ENCODE measurements around the gene SLC9A9.

The SLC9A9 gene

GRCh38 chr3:143650120-143650519 is 198.1 kb downstream of the SLC9A9 start:
- WGBS (ENCODE audit: extremely low coverage, insufficient coverage, low lambda C conversion rate) = no CpG with 5 or more reads among the region's 2 CpGs
- H2BK15ac ChIP-seq (replicated peaks; ENCODE audit: low read depth) = no peak overlapping the region
- H3K4me3 ChIP-seq (ENCODE audit: low read length) = no peak overlapping the region

GRCh38 chr3:143648708-143649107 is 199.6 kb downstream of the SLC9A9 start:
- no peaks in the 10 kb centered on the region for H3K36me3 ChIP-seq (ENCODE audit: control insufficient read depth, insufficient read depth, low read length)
- no peak overlapping the region for H3K27ac ChIP-seq (ENCODE audit: low read depth, low read length)
- no peaks in the 10 kb centered on the region for H3K27me3 ChIP-seq (ENCODE audit: insufficient read depth, low read length, poor library complexity)
- no peak overlapping the region for H2BK15ac ChIP-seq (replicated peaks; ENCODE audit: low read depth)
- no peaks in the 10 kb centered on the region for H3K79me2 ChIP-seq (ENCODE audit: control insufficient read depth, insufficient read depth, low read length)
- H3K4me1 ChIP-seq (ENCODE audit: control insufficient read depth, low read depth, low read length) = no peaks in the 10 kb centered on the region
- no peak overlapping the region for H3K23ac ChIP-seq (ENCODE audit: low read length)
- DNase-seq = peak; percentile 56
- no peak overlapping the region for H3K18ac ChIP-seq (ENCODE audit: low read length)
- no peak overlapping the region for H4K8ac ChIP-seq (ENCODE audit: low read depth, low read length)
- H3K56ac ChIP-seq (ENCODE audit: low read length) = no peak overlapping the region
- H3K79me1 ChIP-seq (ENCODE audit: low read length) = no peaks in the 10 kb centered on the region
- no peak overlapping the region for H2BK120ac ChIP-seq (ENCODE audit: low read depth, low read length)
- no peak overlapping the region for H3K4ac ChIP-seq (ENCODE audit: low read depth, low read length)
- no peak overlapping the region for H4K5ac ChIP-seq (ENCODE audit: low read length)
- no peak overlapping the region for H3K9ac ChIP-seq (ENCODE audit: low read length)
- H2BK5ac ChIP-seq (ENCODE audit: low read length) = no peak overlapping the region
- WGBS (ENCODE audit: extremely low coverage, insufficient coverage, low lambda C conversion rate) = no CpG with 5 or more reads among the region's 7 CpGs
- H3K4me3 ChIP-seq (ENCODE audit: low read length) = no peak overlapping the region
- H3K4me2 ChIP-seq (ENCODE audit: low read length) = no peak overlapping the region
- H2AK5ac ChIP-seq (ENCODE audit: low read length) = no peak overlapping the region

More at GRCh38 chr3:143650120-143650519, 198.1 kb downstream of the SLC9A9 start:
- H4K5ac ChIP-seq (ENCODE audit: low read length) = no peak overlapping the region
- H3K79me2 ChIP-seq (ENCODE audit: control insufficient read depth, insufficient read depth, low read length) = no peaks in the 10 kb centered on the region
- H3K27ac ChIP-seq (ENCODE audit: low read depth, low read length) = no peak overlapping the region
- H3K36me3 ChIP-seq (ENCODE audit: control insufficient read depth, insufficient read depth, low read length) = no peaks in the 10 kb centered on the region
- H2BK5ac ChIP-seq (ENCODE audit: low read length) = no peak overlapping the region
- H3K18ac ChIP-seq (ENCODE audit: low read length) = no peak overlapping the region
- no peak overlapping the region for H2AK5ac ChIP-seq (ENCODE audit: low read length)
- H3K4me1 ChIP-seq (ENCODE audit: control insufficient read depth, low read depth, low read length) = no peaks in the 10 kb centered on the region
- H3K4ac ChIP-seq (ENCODE audit: low read depth, low read length) = no peak overlapping the region
- H3K79me1 ChIP-seq (ENCODE audit: low read length) = no peaks in the 10 kb centered on the region
- H3K27me3 ChIP-seq (ENCODE audit: insufficient read depth, low read length, poor library complexity) = no peaks in the 10 kb centered on the region
- H3K56ac ChIP-seq (ENCODE audit: low read length) = no peak overlapping the region
- no peak overlapping the region for H3K23ac ChIP-seq (ENCODE audit: low read length)
- no peak for DNase-seq
- no peak overlapping the region for H2BK120ac ChIP-seq (ENCODE audit: low read depth, low read length)
- H4K8ac ChIP-seq (ENCODE audit: low read depth, low read length) = no peak overlapping the region
- no peak overlapping the region for H3K4me2 ChIP-seq (ENCODE audit: low read length)
- no peak overlapping the region for H3K9ac ChIP-seq (ENCODE audit: low read length)

- Histone ChIP-seq H3K79me2 (ENCODE audit: control insufficient read depth, insufficient read depth, low read length) (no peaks in the 10 kb centered on the region), H2BK5ac (ENCODE audit: low read length) (no peak overlapping the region), H3K36me3 (ENCODE audit: control insufficient read depth, insufficient read depth, low read length) (no peaks in the 10 kb centered on the region), H3K18ac (ENCODE audit: low read length) (no peak overlapping the region), H2BK15ac (replicated peaks; ENCODE audit: low read depth) (no peak overlapping the region), H3K23ac (ENCODE audit: low read length) (no peak overlapping the region), H3K56ac (ENCODE audit: low read length) (no peak overlapping the region), H2AK5ac (ENCODE audit: low read length) (no peak overlapping the region), H3K4me1 (ENCODE audit: control insufficient read depth, low read depth, low read length) (no peaks in the 10 kb centered on the region), H3K4me3 (ENCODE audit: low read length) (no peak overlapping the region), H3K4ac (ENCODE audit: low read depth, low read length) (no peak overlapping the region), H3K9ac (ENCODE audit: low read length) (no peak overlapping the region), H3K27ac (ENCODE audit: low read depth, low read length) (no peak overlapping the region), H3K79me1 (ENCODE audit: low read length) (no peaks in the 10 kb centered on the region), H4K5ac (ENCODE audit: low read length) (no peak overlapping the region), H3K27me3 (ENCODE audit: insufficient read depth, low read length, poor library complexity) (no peaks in the 10 kb centered on the region), H3K4me2 (ENCODE audit: low read length) (no peak overlapping the region), H2BK120ac (ENCODE audit: low read depth, low read length) (no peak overlapping the region), H4K8ac (ENCODE audit: low read depth, low read length) (no peak overlapping the region)
- DNase-seq = peak; percentile 13
- WGBS (ENCODE audit: extremely low coverage, insufficient coverage, low lambda C conversion rate) = no CpG with 5 or more reads among the region's 14 CpGs
These were observed 200.1 kb downstream of the SLC9A9 start for GRCh38 chr3:143648218-143648617.

GRCh38 chr3:143644370-143645089 is 203.7 kb downstream of the SLC9A9 start:
- no CpG with 5 or more reads among the region's 4 CpGs for WGBS (ENCODE audit: extremely low coverage, insufficient coverage, low lambda C conversion rate)
- Histone ChIP-seq H3K23ac (ENCODE audit: low read length) (no peak overlapping the region), H3K4ac (ENCODE audit: low read depth, low read length) (no peak overlapping the region), H2AK5ac (ENCODE audit: low read length) (no peak overlapping the region), H3K27me3 (ENCODE audit: insufficient read depth, low read length, poor library complexity) (no peaks in the 10 kb centered on the region), H4K8ac (ENCODE audit: low read depth, low read length) (no peak overlapping the region), H3K79me2 (ENCODE audit: control insufficient read depth, insufficient read depth, low read length) (no peaks in the 10 kb centered on the region), H3K79me1 (ENCODE audit: low read length) (no peaks in the 10 kb centered on the region), H3K4me3 (ENCODE audit: low read length) (no peak overlapping the region), H2BK120ac (ENCODE audit: low read depth, low read length) (no peak overlapping the region), H2BK15ac (replicated peaks; ENCODE audit: low read depth) (no peak overlapping the region), H3K4me1 (ENCODE audit: control insufficient read depth, low read depth, low read length) (no peaks in the 10 kb centered on the region), H2BK5ac (ENCODE audit: low read length) (no peak overlapping the region), H3K36me3 (ENCODE audit: control insufficient read depth, insufficient read depth, low read length) (no peaks in the 10 kb centered on the region), H3K27ac (ENCODE audit: low read depth, low read length) (no peak overlapping the region), H3K56ac (ENCODE audit: low read length) (no peak overlapping the region), H3K9ac (ENCODE audit: low read length) (no peak overlapping the region), H4K5ac (ENCODE audit: low read length) (no peak overlapping the region), H3K18ac (ENCODE audit: low read length) (no peak overlapping the region), H3K4me2 (ENCODE audit: low read length) (no peak overlapping the region)
- DNase-seq = peak; percentile 86

GRCh38 chr3:143643905-143644304 is 204.4 kb downstream of the SLC9A9 start:
- H3K4me1 ChIP-seq (ENCODE audit: control insufficient read depth, low read depth, low read length) = no peaks in the 10 kb centered on the region
- H3K79me2 ChIP-seq (ENCODE audit: control insufficient read depth, insufficient read depth, low read length) = no peaks in the 10 kb centered on the region
- no peak overlapping the region for H2BK120ac ChIP-seq (ENCODE audit: low read depth, low read length)
- no peak overlapping the region for H3K23ac ChIP-seq (ENCODE audit: low read length)
- H3K4me2 ChIP-seq (ENCODE audit: low read length) = no peak overlapping the region
- H4K8ac ChIP-seq (ENCODE audit: low read depth, low read length) = no peak overlapping the region
- H3K4me3 ChIP-seq (ENCODE audit: low read length) = no peak overlapping the region
- no peaks in the 10 kb centered on the region for H3K27me3 ChIP-seq (ENCODE audit: insufficient read depth, low read length, poor library complexity)
- no peaks in the 10 kb centered on the region for H3K36me3 ChIP-seq (ENCODE audit: control insufficient read depth, insufficient read depth, low read length)
- no peak overlapping the region for H4K5ac ChIP-seq (ENCODE audit: low read length)
- no CpG with 5 or more reads among the region's 1 CpG for WGBS (ENCODE audit: extremely low coverage, insufficient coverage, low lambda C conversion rate)
- no peak overlapping the region for H3K27ac ChIP-seq (ENCODE audit: low read depth, low read length)
- no peak overlapping the region for H2AK5ac ChIP-seq (ENCODE audit: low read length)
- H2BK5ac ChIP-seq (ENCODE audit: low read length) = no peak overlapping the region
- H2BK15ac ChIP-seq (replicated peaks; ENCODE audit: low read depth) = no peak overlapping the region
- H3K18ac ChIP-seq (ENCODE audit: low read length) = no peak overlapping the region
- no peak for DNase-seq
- H3K4ac ChIP-seq (ENCODE audit: low read depth, low read length) = no peak overlapping the region
- no peak overlapping the region for H3K9ac ChIP-seq (ENCODE audit: low read length)
- no peak overlapping the region for H3K56ac ChIP-seq (ENCODE audit: low read length)
- H3K79me1 ChIP-seq (ENCODE audit: low read length) = no peaks in the 10 kb centered on the region

- Histone ChIP-seq H3K4me3 (ENCODE audit: low read length) (no peak overlapping the region), H3K18ac (ENCODE audit: low read length) (no peak overlapping the region), H3K79me1 (ENCODE audit: low read length) (no peaks in the 10 kb centered on the region), H4K8ac (ENCODE audit: low read depth, low read length) (no peak overlapping the region), H2BK5ac (ENCODE audit: low read length) (no peak overlapping the region), H3K4me1 (ENCODE audit: control insufficient read depth, low read depth, low read length) (no peaks in the 10 kb centered on the region), H3K36me3 (ENCODE audit: control insufficient read depth, insufficient read depth, low read length) (no peaks in the 10 kb centered on the region), H3K79me2 (ENCODE audit: control insufficient read depth, insufficient read depth, low read length) (no peaks in the 10 kb centered on the region), H3K4ac (ENCODE audit: low read depth, low read length) (no peak overlapping the region), H3K23ac (ENCODE audit: low read length) (no peak overlapping the region), H3K4me2 (ENCODE audit: low read length) (no peak overlapping the region), H4K5ac (ENCODE audit: low read length) (no peak overlapping the region), H2BK120ac (ENCODE audit: low read depth, low read length) (no peak overlapping the region), H3K56ac (ENCODE audit: low read length) (no peak overlapping the region), H3K27ac (ENCODE audit: low read depth, low read length) (no peak overlapping the region), H2AK5ac (ENCODE audit: low read length) (no peak overlapping the region), H3K9ac (ENCODE audit: low read length) (no peak overlapping the region), H3K27me3 (ENCODE audit: insufficient read depth, low read length, poor library complexity) (no peaks in the 10 kb centered on the region), H2BK15ac (replicated peaks; ENCODE audit: low read depth) (no peak overlapping the region)
- DNase-seq = no peak
- no CpG with 5 or more reads among the region's 3 CpGs for WGBS (ENCODE audit: extremely low coverage, insufficient coverage, low lambda C conversion rate)
These were observed 207.5 kb downstream of the SLC9A9 start for GRCh38 chr3:143640774-143641173.
